HG03135 (cell line): ENCODE measurements around the gene ZNF487.
"Not testable (repeated sequence)": the region's sequence is repeated elsewhere in the genome, so short reads cannot be mapped to it uniquely, and the experiment has no call there.

Experiments used
- ATAC-seq: cut with Tn5 transposase; IDR thresholded peaks from one replicate; pipeline ENCODE4 v1.9.1; 2021; ENCODE audit warnings: mild to moderate bottlenecking, moderate library complexity; ENCODE audit not compliant: unreplicated experiment

ZNF487 gene

DNA sequence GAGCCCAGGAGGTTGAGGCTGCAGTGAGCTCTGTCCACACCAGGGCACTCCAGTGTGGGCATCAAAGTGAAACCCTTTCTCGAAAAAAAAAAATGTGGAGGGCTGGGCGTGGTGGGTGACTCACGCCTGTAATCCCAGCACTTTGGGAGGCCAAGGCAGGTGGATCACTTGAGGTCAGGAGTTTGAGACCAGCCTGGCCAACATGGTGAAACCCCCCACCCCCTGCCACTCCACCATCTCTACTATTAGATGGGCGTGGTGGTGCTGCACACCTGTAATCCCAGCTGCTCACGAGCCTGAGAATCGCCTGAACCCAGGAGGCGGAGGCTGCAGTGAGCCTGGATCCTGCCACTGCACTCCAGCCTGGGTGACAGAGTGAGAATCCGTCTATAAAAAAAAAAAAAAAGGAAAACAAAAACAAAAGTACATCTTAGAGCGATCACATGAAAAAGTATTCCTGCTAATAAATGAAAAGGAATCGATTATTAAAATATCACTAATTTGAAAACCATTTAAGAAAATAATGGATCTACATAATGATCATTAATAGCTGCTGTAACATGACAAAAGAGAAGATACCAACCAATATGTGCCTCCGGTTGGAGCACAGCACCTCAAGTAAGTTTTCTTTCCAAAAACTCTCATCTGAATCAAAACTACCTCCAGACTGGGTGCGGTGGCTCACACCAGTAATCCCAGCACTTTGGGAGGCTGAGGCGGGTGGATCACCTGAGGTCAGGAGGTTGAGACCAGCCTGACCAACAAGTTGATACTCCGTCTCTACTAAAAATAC, 32.8 kb upstream of the ZNF487 start:
- ATAC-seq: no peak

DNA sequence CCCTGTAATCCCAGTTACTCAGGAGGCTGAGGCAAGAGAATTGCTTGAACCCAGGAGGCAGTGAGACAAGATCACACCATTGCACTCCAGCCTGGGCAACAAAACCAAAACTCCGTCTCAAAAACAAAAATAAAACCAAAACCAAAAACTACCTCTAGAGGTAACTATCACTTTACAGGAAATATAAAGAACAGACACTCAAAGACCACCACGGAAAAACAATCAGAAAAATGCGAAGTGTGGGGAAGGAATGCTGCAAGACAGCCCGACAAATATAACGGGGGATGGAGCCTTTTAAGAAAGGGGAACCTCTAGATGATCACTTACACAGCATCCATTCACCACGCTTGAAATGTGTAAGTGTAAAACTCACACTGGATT, 32.2 kb upstream of the ZNF487 start:
- no peak for ATAC-seq

DNA sequence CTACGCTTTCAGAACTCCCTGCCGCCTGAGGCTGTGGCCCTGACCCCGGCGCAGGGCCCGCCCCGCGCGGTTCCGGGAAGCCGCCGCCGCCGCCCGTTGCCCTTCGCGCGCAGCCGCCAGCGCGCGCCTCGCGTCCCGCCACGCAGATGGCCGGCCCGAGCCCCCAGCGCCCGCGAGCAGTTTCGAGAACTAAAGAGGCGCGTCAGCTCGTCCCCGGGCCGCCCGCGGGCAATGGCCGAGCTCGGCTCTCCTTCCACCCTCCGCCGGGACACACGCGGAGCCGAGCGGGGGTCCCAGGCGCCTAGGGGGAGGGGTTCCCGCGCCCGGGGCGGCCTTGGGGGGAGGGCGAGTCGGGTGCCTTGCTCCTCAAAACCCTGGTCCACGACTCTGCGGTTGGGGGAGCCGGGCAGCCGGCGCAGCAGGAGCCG, 29.7 kb upstream of the ZNF487 start:
- ATAC-seq: peak; percentile 24

DNA sequence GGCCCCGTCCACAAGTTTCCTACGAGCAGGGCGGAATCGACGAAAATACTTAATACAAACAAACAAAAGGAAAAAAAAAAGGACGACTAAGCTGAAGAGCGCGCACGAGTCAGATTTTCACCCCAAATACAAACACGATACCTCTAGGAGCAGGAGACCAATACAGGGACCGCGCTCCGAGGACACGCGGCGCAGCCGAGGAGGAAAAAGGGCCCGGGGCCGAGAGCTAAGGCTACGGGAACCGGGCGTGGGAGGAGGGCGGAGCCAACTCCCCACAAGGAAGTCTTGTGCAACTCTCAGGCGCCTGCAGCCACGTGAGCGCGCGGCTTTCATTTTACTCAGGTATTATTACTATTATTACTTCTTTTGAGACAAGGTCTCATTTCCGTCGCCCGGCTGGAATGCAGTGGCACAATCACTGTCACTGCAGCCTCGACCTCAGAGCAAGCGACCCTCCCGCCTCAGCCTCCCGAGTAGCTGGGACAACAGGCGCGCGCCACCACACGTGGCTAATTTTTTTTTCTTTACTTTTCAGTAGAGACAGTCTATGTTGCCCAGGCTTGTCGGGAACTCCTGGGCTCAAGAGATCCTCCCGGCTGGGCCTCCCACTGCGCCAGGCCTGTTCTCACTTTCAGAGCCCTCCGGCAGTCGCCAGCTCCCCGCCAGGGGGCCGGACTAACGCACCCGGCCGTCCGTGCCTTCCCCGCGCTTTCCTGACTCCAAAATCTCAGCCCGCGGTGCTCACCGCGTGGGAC, 29.2 kb upstream of the ZNF487 start:
- ATAC-seq: peak; percentile 41

DNA sequence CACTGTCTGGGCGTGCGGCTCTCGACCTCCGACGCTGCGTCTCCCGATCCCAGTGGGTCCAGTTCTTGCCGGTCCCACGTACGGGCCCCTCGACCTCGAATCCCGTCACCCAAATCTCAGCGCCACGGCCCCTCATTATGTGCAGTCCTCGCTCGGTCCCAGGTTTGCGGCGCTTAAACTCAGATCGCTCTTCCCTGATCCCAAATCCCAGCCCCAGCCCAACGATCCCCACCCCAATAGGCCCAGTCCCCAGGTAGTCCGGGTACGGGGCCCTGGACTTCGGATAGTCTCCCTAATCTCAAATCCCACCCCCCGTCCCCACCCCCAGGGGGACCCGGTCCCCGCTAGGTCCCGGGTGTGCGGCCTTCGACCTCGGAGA, 28.6 kb upstream of the ZNF487 start:
- no peak for ATAC-seq

DNA sequence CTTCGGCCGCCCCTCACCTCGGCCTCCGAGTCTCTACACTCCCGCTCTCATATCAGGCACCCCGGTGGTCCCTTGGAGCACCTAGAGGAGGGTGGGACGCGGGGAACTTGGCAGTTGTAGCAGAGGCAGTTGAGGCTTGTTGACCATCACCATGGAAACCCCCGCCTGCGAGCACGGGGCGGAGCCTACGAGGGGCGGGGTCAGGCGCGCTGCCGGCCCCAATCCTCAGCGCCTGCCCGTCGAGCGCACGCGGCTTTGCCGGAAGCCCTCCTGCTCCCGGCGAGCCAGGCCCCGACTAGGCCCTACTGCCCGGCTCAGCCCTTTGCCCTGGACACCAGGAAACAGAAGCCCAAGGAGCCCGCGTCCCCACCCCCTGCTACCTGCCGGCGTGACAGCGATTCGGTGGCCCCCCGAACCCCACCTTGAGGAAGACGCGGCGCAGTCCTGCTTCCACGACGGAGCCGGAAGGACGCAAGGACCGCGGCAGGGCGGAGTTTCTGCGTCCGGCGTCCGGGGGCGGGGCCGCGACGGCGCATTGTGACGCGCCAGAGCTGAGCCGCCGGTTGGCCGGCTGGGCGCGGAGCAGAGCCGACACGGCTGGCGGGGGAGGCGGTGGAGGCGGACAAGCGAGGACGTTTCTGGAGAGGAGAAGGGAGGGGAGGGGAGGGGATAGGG, 28.1 kb upstream of the ZNF487 start, which contains the start of gene HNRNPF:
HNRNPF (minus strand) TSS at position 477 of the 675 bp plus-strand sequence. CDS start 21,302 bp downstream, outside the sequence.
- ATAC-seq: peak; percentile 63

DNA sequence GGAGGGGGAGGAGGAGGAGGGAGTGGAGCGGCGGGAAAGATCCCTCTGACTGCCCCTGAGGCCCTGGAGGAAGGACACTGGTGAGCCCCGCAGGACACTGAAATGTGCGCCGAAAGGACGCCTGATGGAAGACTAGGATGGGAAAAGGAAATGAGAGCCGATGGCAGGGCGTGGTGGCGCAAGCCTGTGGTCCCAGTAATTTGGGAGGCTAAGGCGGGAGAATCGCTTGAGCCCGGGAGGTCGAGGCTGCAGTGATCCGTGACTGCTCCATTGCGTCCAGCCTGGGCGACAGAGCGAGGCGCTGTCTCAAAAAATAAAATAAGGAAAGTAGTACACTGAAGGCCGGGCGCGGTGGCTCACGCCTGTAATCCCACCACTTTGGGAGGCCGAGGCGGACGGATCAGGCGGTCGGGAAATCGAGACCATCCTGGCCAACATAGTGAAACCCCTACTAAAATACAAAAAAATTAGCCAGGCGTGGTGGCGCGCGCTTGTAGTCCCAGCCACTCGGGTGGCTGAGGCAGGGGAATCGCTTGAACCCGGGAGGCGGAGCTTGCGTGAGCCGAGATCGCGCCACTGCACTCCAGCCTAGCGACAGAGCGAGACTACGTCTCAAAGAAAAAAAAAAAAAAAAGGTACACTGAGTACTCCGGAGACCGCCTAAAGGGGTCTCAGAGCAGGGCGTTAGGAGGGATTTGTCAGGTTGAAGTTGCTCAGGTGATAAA, 27.4 kb upstream of the ZNF487 start:
- ATAC-seq: no peak

DNA sequence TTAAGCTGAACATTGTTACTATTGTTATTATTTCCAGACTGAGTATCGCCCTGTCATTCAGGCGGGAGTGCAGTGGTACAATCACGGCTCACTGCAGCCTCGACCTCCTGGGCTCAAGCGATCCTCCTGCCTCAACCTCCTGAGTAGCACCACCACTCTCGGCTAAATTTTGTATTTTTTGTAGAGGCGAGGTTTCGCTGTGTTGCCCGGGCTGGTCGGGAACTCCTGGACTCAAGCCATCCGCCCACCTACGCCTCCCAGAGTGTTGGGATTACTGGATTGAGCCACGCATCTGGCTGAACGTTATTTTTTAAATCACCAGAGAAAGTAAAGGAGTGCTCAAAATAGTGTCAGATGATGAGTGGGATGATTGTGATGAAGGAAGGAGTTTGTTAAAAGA, 26.6 kb upstream of the ZNF487 start:
- ATAC-seq: no peak

DNA sequence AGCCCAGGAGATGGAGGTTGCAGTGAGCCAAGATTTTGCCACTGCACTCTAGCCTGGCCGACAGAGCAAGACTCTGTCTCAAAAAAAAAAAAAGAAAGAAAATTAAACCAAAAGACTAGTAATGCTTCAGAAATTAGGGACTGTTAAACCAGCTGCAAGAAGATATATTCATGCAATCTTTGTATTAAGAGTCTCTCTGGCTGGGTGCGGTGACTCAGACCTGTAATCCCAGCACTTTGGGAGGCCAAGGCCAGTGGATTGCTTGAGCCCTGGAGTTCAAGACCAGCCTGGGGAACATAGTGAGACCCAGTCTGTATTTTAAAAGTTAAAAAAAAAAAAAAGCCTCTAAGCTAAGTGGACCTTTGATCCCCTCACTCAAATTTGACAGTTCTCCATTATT, 25.4 kb upstream of the ZNF487 start:
- ATAC-seq: no peak

DNA sequence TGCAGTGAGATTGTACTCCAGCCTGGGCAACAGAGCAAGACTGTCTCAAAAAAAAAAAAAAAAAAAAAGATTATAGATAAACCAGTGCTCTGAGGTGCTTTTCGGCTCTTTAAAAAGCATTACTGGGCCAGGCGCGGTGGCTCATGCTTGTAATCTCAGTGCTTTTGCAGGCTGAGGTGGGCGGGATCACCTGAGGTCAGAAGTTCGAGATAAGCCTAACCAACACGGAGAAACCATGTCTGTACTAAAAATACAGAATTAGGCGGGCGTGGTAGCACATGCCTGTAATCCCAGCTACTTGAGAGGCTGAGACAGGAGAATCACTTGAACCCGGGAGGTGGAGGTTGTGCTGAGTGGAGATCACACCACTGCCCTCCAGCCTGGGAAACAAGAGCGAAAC, 21.4 kb upstream of the ZNF487 start:
- no peak for ATAC-seq

DNA sequence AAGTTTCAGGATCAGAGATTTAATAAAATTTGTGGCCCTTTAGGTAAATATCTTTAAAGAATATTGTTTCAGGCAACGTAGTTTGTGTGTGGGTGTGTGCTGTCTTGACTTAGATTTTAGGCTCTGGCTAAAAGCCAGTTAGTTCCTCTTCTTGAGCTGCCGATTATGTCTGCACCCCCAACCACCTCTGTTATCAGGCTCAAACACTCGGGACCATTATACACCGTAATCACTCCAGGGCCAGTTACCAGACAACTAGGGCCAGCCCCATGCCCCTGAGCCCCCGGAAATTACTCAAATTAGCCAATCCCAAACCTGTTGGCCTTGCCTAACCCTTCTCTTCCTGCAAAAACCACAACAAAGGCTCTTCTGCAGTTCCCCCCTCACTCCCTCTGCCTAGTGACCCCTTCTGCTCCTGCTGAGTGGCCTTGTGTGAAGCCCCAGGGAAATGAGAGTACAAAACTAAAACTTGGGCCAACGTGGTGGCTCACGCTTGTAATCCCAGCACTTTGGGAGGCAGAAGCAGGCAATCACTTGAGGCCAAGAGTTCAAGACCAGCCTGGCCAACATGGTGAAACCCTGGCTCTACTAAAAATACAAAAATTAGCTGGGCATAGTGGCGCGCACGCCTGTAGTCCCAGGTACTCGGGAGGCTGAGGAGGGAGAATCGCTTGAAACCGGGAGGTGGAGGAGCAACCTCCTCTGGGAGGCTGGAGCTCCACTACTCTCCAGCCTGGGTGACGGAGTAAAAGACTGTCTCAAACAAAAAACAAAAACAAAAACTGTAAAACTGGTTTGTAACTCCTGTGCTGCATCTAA, 18.8 kb upstream of the ZNF487 start:
- no peak for ATAC-seq

DNA sequence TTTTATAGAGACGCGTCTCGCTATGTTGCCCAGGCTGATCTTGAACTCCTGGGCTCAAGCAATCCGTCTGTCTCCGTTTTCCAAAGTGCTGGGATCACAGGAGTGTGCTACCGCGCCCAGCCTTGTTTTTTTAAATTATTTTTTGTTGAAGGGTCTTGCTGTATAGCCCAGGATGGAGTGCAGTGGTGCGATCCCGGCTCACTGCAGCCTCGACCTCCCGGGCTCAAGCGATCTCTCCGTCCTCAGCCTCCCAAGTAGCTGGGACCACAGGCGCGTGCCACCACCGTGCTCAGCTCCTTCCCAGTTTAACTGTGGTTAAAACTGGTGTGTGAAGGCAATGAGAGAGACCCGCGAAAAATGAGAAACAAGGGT, 16.9 kb upstream of the ZNF487 start:
- no peak for ATAC-seq

DNA sequence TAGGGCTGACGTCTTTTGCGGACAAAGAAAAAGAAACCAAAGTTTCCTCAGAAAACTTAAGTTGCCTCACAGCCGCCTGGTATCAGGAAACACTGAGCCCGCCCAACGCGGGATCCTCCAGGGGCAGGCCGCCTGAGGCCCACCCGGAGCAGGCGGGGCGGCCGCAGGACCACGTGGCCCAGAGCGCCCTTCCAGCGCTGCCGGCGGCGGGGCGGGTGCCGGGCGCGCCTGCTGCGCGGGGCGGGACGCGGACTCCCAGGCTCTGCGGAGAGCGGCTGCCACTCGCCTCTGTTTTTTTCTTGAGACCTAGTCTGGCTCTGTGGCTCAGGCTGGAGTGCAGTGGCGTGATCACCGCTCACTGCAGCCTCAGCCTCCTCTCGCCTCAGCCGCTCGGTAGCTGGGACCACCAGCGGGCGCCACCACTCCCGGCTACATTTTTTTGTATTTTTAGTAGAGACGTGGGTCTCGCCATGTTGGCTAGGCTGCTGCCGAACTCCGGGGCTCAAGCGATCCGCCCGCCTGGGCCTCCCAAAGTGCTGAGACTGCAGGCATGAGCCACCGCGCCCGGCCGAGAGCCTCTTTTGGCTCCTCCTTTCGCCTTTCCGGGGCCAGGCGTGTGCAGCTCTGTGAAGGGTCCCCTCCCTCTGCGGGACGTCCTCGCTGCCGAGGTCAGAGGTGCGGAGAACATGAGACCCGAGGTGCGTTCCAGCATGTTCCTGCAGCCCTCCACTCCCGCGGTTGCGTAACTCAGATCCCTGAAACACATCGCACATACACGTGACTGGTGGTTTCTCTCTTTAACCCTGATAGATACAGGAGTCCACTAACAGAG, 16.3 kb upstream of the ZNF487 start:
- peak; percentile 85 for ATAC-seq

DNA sequence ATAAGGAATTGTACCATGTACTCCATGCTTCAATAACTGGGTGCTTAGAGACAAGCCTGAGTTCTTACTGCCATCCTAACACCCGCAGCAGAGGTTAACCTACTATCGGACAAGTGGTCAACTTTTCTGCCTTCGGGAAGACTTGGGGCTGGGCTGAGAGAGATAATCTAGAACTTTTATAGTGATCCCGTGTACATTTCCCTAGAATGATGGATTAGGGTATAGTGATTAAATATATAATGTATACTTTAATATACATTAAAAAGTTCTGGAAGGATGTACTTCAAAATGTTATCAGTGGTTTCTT, 15.8 kb upstream of the ZNF487 start:
- no peak for ATAC-seq

DNA sequence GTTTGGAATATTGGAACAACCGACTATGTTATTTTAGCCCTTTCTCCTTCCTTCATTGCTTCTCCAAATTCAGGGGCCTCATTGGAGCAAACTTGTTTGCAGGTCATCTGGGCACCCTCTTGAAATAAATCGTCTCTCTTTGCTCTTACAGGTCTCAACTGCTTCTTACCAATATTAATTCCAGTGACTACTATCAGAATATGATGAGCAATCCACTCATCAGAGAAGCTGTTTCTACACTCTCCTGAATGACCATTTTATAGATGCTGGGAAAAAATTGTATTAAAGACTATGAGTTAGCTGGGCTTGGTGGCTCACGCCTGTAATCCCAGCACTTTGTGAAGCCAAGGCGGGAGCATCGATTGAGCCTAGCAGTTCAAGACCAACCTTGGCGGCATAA, 15.4 kb upstream of the ZNF487 start:
- no peak for ATAC-seq

DNA sequence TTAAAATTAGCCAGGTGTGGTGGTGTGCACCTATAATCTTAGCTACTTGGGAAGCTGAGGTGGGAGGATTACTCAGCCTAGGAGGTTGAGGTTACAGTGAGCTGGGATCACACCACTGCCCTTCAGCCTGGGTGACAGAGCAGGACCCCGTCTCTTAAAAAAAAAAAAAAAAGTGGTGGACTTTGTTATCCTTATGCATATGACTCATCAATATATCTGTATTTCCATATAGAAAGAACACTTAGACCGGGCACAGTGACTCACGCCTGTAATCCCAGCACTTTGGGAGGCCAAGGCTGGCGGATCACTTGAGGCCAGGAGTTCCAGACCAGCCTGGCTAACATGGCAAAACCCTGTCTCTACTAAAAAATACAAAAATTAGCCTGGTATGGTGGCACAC, 15.0 kb upstream of the ZNF487 start:
- ATAC-seq: not testable (repeated sequence)

DNA sequence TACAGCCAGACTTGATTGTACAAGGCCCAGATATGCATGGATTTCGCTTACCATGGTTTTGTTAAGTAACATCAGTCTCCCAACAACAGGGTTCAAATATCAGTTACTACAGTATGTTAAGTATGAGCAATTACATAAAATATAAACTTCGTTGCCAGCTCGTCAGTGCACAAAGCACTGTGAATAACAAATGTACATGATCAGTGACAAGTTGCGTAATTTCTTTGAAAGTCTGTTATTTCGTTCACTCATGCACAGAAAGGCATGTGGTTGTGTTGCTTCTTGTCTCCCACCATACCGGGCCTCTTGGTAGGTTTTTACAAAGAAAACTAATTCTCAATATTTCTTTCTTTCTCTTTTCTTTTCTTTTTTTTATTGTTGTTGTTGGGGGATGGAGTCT, 12.5 kb upstream of the ZNF487 start:
- no peak for ATAC-seq

DNA sequence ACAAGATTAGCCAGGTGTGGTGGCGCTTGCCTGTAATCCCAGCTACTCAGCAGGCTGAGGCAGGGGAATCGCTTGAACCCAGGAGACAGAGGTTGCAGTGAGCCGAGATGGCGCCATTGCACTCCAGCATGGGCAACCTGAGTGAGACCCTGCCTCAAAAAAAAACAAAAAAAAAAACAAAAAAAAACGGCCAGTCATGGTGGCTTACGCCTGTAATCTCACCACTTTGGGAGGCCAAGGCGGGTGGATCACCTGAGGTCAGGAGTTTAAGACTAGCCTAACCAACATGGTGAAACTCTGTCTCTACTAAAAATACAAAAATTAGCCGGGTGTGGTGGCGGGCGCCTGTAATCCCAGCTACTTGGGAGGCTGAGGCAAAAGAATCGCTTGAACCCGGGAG, 10.4 kb upstream of the ZNF487 start:
- ATAC-seq: not testable (repeated sequence)

DNA sequence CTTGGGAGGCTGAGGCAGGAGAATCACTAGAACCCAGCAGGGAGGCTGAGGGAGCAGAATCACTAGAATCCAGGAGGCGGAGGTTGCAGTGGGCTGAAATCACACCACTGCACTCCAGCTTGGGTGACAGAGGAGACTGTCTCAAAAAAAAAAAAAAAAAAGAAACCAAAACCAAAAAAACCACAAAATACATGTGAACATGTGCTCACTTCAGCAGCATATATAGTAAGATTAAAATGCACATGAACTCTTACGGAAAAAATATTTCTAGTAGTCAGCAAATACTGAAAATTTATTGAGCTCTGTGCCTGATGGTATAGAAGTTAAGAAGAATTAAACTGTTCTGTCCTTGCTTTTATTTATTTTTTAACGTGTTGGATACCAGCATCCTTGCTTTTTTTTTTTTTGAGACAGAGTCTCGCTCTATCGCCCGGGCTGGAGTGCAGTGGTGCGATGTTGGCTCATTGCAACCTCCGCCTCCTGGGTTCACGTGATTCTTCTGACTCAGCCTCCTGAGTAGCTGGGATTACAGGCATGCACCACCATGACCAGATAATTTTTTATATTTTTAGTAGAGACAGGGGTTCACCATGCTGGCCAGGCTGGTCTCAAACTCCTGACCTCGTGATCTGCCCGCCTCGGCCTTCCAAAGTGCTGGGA, 9.6 kb upstream of the ZNF487 start:
- ATAC-seq: peak; percentile 76
